Embryonic facial prominence (tissue), 1 donor: ENCODE data around the gene CEACAM7.
"Not testable (repeated sequence)": the region's sequence is repeated elsewhere in the genome, so short reads cannot be mapped to it uniquely, and the experiment has no call there.

Source experiments
- DNase-seq: peaks from one replicate; pipeline ENCODE4 v3.0.0-alpha.2; 2016; ENCODE audit errors: extremely low spot score

The CEACAM7 gene

GRCh38 chr19:41656756-41657155 lies 31.3 kb downstream of the CEACAM7 start:
- not testable (repeated sequence) for DNase-seq

DNA sequence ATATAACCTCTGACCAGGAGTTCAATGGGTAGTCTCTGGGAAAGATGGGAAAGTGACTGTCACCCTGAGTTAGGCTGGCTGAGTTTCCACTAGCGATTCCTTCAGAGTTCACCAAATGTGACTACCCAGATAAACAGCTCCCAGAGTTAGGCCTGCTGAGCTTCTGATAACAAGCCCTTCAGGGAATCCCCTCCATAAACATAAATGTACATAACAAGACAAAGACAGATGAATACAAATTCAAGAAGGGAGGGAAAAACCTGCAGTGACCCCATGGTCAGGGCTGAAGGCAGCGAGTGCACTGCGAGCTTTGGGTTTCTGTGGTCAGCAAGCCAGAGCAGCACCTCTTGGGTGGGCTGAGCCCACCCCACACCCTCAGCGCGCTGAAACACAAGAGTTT lies 35.8 kb downstream of the CEACAM7 start:
- no peak for DNase-seq

GRCh38 chr19:41649827-41650226 lies 38.2 kb downstream of the CEACAM7 start:
- no peak for DNase-seq

DNA sequence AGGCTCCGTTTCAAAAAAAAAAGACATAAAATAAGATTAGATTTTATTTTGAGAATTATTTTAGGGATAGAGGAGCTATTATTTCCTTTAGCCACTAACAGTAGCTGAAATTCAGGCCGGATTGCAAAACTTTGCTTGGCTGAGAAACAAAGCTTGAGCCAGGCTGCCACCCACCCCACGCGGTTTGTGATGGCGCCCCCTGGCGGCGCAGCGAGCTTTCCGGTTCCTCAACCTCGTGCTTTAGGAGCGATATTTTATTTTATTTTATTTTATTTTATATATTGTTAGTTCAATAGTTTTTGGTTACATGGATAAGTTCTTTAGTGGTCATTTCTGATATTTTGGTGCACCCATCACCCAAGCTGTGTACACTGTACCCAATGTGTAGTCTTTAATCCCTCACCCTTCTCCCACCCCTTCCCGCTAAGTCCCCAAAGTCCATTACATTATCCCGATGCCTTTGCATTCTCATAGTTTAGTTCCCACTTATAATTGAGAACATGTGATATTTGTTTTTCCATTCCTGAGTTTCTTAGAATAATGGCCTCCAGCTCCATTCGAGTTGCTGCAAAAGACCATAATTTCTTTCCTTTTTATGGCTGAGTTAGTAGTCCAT lies 41.4 kb downstream of the CEACAM7 start:
- DNase-seq = no peak

- DNase-seq = no peak
Measured at GRCh38 chr19:41641879-41642485, 46.1 kb downstream of the CEACAM7 start.

- no peak for DNase-seq
Measured at GRCh38 chr19:41638641-41639081, 49.4 kb downstream of the CEACAM7 start.

GRCh38 chr19:41637484-41637883 lies 50.6 kb downstream of the CEACAM7 start:
- no peak for DNase-seq

DNA sequence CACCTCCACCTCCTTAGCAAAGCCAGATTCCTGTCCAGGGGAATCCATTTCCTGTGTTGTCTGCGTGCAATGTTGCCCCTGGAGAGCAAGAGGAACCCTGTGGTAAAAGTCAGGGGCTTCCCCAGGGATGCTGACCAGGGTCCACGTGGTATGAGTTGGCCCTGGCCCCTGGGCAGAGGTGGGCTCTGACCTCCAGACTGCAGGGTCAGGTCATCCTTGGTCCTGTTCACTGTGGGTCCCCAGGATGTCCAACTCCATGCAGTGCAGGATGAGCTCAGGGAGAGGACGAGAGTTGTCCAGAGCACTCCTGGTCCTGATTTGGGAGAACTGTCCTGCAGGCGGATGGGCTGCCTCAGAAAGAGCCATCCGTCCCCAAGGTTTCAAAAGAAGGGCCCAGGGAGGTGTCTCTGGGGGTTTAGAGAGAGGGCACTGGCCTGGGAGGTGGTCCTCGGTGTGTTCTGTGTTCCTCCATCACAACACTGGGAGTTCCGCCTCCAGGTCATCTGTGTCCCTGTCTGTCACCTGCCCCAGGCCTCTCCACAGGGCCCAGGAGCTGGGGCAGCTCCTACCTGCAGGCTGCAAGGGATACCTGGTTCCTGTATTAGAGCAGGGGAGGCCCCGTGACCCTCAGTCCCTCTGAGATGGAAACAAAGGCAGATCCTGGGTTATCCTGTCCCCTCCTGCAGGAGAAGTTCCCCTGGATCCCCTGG lies 59.9 kb downstream of the CEACAM7 start:
- no peak for DNase-seq

- no peak for DNase-seq
Measured at GRCh38 chr19:41626877-41627276, 61.2 kb downstream of the CEACAM7 start, which contains the start of gene CEACAM4. TSS of gene CEACAM4 (minus strand) at chr19:41627074. CDS start at chr19:41626963, 111 bp downstream.

DNA sequence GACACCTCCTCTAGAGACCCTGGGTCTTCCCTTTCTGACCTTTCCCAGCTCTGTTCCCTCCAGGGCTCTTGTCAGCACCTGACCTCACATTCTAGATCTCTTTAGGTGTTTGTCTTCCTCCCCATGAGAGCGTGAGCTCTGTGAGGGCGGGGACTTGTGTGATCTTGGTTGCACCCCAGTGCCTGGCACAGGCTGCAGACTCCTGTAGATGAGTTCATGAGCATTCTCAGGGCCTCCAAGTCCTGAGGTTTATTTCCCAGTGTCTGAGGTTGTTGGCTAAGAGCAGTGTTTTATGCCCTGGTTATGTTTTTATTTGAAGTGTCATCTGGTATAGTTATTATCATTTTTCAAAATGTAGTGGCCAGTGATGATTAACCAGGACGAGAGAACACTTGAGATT lies 61.8 kb downstream of the CEACAM7 start:
- DNase-seq = no peak

DNA sequence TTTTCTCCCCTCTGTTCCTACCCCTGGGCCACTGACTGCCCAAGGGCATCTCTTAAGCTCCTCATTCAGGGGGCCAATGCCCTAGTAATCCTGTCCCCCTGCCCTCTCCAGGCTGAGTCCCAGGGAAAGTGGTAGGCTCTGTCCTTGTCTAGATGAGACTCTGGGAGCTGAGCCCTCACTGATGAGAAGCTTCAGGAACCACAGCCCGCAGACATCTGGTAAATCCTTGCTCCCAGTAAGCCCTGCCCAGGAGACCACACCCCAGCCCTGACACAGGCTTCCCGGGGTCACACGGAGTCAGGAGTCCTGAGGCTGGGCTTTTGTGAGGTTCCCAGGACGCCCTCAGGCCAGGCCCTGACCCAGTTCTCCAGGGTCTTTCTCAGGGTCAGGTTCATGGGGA lies 63.1 kb downstream of the CEACAM7 start:
- no peak for DNase-seq

DNA sequence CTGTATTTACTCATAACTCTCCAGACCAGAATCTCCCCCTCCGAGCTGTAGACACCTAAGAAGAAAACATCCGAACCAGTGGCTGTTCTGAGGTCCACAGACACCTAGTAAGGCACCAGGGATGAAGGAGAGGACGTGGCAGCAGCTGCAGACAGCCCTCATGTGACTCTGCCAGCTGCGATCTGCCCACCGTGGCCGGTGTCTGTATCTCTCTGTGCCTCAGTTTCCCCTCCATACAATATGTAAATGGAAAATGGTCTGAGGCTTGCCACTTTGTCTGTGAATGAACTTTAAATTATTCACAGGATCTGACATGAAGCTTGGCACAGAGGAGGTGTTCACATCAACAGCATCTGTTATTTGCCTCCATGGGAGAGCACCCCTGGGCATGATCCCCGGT lies 63.6 kb downstream of the CEACAM7 start:
- no peak for DNase-seq

DNA sequence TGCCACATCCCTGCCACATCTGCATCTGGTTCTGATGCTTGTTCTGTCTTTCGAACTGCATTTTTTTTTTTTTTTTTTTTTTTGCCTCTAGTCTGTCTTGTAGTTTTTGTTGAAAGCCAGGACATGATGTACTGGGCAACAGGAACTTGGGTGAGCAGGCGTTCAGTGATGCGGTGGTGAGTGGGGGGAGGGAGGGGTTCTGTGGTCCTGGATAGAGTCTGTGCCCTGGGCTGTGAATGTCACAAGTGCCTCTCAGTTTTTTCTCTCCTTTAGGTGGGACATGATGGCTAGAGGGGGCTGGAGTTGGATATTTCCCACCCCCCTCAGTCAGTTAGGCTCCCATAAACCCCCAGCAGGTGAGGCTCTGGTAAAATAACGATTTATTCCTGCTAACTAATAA lies 64.7 kb downstream of the CEACAM7 start:
- DNase-seq = no peak
